HUDEP-2 (cell line): ENCODE data around the gene CYP17A1.
A peak's percentile ranks its signal among the peaks of the same experiment; 100 is the strongest.
"Not testable (repeated sequence)": the region's sequence is repeated elsewhere in the genome, so short reads cannot be mapped to it uniquely, and the experiment has no call there.

Source experiments
- DNase-seq, 76 experiments: peaks; one replicate each; lab custom pipeline; 2025; ENCODE audit not compliant: unreplicated experiment in 76 of 76; lab: John Stamatoyannopoulos, UW

The CYP17A1 gene

GRCh38 chr10:102838276-102838927 is 1.2 kb upstream of the CYP17A1 start:
- DNase-seq: peak in 13 of 76 experiments; percentile 9 to 81 (median 55)

GRCh38 chr10:102835007-102835482 is 2.2 kb downstream of the CYP17A1 start:
- peak in 67 of 76 experiments; percentile 5 to 78 (median 48) for DNase-seq

- peak in 4 of 76 experiments; percentile 12 to 24 (median 21) for DNase-seq
Observed at GRCh38 chr10:102834143-102834542, 3.1 kb downstream of the CYP17A1 start.

GRCh38 chr10:102832987-102833386 is 4.2 kb downstream of the CYP17A1 start:
- DNase-seq: no peak

- DNase-seq: no peak
Observed at GRCh38 chr10:102832248-102832647, 5.0 kb downstream of the CYP17A1 start.

- no peak for DNase-seq
Observed at GRCh38 chr10:102831322-102832071, 5.7 kb downstream of the CYP17A1 start.

GRCh38 chr10:102827597-102827975 is 9.6 kb downstream of the CYP17A1 start:
- no peak for DNase-seq

- DNase-seq: no peak
Observed at GRCh38 chr10:102826148-102826796, 10.9 kb downstream of the CYP17A1 start.

GRCh38 chr10:102824664-102825063 is 12.5 kb downstream of the CYP17A1 start:
- DNase-seq: no peak

- no peak for DNase-seq
Observed at GRCh38 chr10:102822222-102822621, 15.0 kb downstream of the CYP17A1 start.

GRCh38 chr10:102820008-102820407 is 17.2 kb downstream of the CYP17A1 start:
- DNase-seq: not testable (repeated sequence)

- no peak for DNase-seq
Observed at GRCh38 chr10:102819054-102819453, 18.2 kb downstream of the CYP17A1 start.

GRCh38 chr10:102817175-102817574 is 20.0 kb downstream of the CYP17A1 start:
- DNase-seq: no peak

GRCh38 chr10:102815790-102816549 is 21.2 kb downstream of the CYP17A1 start:
- no peak for DNase-seq

- peak in 4 of 76 experiments; percentile 4 to 13 (median 12) for DNase-seq
Observed at GRCh38 chr10:102814873-102815661, 22.1 kb downstream of the CYP17A1 start.

- DNase-seq: peak in 34 of 76 experiments; percentile 4 to 59 (median 24)
Observed at GRCh38 chr10:102814453-102814871, 22.8 kb downstream of the CYP17A1 start.

- DNase-seq: no peak
Observed at GRCh38 chr10:102813734-102814452, 23.3 kb downstream of the CYP17A1 start.

- DNase-seq: no peak
Observed at GRCh38 chr10:102813017-102813541, 24.1 kb downstream of the CYP17A1 start.
